Measurements from ENCODE around the gene MBNL1.

DNA sequence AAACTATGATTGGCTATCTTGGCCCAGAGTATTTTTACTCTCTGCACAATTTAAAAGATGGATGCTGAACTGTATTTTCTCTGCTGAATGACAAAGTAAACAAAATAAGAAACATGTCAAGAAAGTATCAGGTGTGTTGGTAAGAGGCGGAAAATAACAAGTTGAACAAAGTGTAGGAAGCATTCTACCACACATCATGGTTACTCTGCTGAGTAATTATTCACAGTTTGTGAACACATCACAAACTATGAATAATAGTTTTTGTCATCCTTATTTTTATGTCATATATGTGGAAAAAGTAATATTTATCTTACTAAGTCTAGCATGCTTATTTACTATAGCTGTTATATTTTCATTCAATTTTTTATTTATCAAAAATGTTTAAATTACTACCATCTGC, 229.2 kb downstream of the MBNL1 start:
- TF ChIP-seq POLR2A (IDR thresholded peaks at IDR 0.05; ENCODE audit: low read depth, low read length) (no peak), TAF1 (IDR thresholded peaks at IDR 0.05; ENCODE audit: low read depth, low read length) (no peak), POLR2AphosphoS5 (IDR thresholded peaks at IDR 0.05; ENCODE audit: low read depth, low read length) (no peak)

Measured in GM12891 (cell line).